Activated T-cell treated with anti-CD3 and anti-CD28 coated beads, Interleukin-2, amount 50 U/mL, for 4 hours (primary cell): ENCODE measurements around the gene ADGRL4. TPM values are rescaled to one million over a fixed set of nuclear protein-coding genes. Genes with fewer than 3 reads are reported as not detected.
A peak's percentile ranks its signal among the peaks of the same experiment; 100 is the strongest.

ENCODE experiments used
- ATAC-seq, 2 donors: fragments of 200-7000 bp; cut with Tn5 transposase; one replicate each; pipeline ENCODE4 v1.10.0; 2021
- DNase-seq: peaks from one replicate; pipeline ENCODE4 v3.0.0-alpha.2; 2020
- H3K27me3 Mint-ChIP-seq: one replicate; pipeline ENCODE4 v1.8.0; 2021; ENCODE audit warnings: low read depth, mixed read lengths
- H3K36me3 Mint-ChIP-seq: one replicate; pipeline ENCODE4 v1.8.0; 2022; ENCODE audit warnings: mixed read lengths; ENCODE audit not compliant: insufficient read depth
- H3K4me1 Mint-ChIP-seq: one replicate; pipeline ENCODE4 v1.8.0; 2021; ENCODE audit warnings: low read depth, mixed read lengths
- H3K4me3 Mint-ChIP-seq: one replicate; pipeline ENCODE4 v1.8.0; 2021; ENCODE audit warnings: mild to moderate bottlenecking, moderate library complexity, mixed read lengths
- H3K9me3 Mint-ChIP-seq: one replicate; pipeline ENCODE4 v1.8.0; 2021; ENCODE audit warnings: mixed read lengths
- total RNA-seq, 3 donors: library from RNA; stranded (reverse); gene quantifications; one replicate each; pipeline ENCODE4 v1.2.1, GENCODE V29; 2021

ADGRL4 gene
- not detected for total RNA-seq

DNA sequence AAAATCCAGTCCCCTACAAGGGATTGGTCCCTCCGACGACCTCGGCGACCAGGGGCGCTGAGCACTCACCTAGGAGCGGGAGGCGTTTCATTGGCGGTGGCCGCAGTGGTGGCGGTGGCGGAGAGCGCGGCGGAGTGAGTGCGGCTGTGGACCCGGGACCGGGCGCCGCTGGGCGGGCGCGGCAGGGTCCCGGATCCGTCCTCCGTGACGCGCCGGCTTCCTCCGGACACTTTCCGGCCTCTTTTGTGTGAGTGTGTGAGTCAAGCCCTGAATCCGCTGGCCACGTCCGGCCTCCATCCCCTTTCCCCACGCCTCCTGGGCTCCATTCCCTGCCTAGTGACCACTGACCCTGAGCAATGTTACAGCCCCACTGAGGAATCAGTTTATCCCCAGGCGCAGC is at the start of gene ADGRL4:
Gene ADGRL4 (minus strand): TSS at position 167 of the 400 bp plus-strand sequence. CDS start 76 bp downstream, at position 91.
- DNase-seq (no peak), ATAC-seq (no peak)
- H3K27me3 Mint-ChIP-seq = peaks cover 3% of the 10 kb centered on the region
- H3K9me3 Mint-ChIP-seq = peaks cover 13% of the 10 kb centered on the region
- H3K4me3 Mint-ChIP-seq = no peak within 1 kb of the TSS
- no peaks in the 10 kb centered on the region for H3K4me1 Mint-ChIP-seq
- H3K36me3 Mint-ChIP-seq = no peaks in the 10 kb centered on the region

DNA sequence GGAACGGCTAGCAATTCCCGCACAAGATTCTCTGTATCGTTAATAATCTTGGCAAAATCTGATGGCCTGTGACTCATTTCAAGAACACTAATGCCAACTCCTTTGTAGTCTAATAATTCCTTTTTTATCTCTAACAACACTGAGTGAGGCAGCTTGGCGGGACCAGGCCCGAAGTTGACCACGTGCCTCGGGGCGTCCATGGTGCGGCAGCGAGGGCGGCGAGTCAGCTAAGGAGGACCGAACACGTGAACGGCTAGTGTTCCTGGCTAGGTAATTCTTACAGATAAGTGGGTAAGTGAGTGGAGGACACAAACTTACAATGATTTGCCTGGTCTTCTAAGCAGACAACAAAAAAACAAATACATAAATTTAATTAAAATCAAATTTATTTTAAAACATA is 49.3 kb upstream of the ADGRL4 start:
- DNase-seq (no peak), ATAC-seq (no peak)
- H3K36me3 Mint-ChIP-seq = no peaks in the 10 kb centered on the region
- no peaks in the 10 kb centered on the region for H3K4me1 Mint-ChIP-seq
- peaks cover 25% of the 10 kb centered on the region for H3K9me3 Mint-ChIP-seq
- no peaks in the 10 kb centered on the region for H3K27me3 Mint-ChIP-seq
- H3K4me3 Mint-ChIP-seq = no peak overlapping the region

DNA sequence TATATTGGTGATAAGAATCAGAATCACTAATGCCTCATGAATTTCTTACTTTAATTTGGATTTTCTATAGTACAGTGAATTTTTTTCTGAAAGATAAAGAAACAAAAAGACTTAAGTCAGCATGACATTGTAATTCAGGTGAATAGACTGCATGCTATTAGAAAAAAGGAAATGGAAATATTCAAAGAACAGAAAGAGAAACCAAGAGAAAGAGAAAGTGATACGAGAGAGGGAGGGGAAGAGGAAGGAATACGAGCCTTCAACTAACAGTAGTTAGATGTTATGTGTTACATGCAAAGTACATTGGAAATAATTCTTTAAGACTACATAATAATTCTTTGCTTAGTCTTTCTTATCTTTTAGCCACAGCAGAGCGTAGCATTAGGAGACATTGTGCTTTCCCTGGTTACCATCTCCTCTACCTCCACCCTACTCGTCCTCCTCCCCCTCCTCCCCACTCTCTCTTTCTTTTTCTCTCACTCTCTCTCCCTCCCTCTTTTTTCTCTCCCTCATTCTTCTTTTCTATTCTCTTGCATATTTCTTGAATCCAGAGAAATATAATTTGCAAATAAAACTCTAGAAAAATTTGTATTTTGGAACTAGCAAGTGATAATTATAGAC is 46.4 kb upstream of the ADGRL4 start:
- H3K36me3 Mint-ChIP-seq = no peaks in the 10 kb centered on the region
- peak overlapping the region; percentile 27 for H3K4me3 Mint-ChIP-seq
- ATAC-seq (no peak), DNase-seq (no peak)
- H3K9me3 Mint-ChIP-seq = peaks cover 16% of the 10 kb centered on the region
- no peaks in the 10 kb centered on the region for H3K27me3 Mint-ChIP-seq
- H3K4me1 Mint-ChIP-seq = no peaks in the 10 kb centered on the region

GRCh38 chr1:79044974-79045650 is 38.6 kb upstream of the ADGRL4 start:
- Mint-ChIP-seq H3K27me3 (no peaks in the 10 kb centered on the region), H3K9me3 (no peaks in the 10 kb centered on the region), H3K4me1 (peaks cover 8% of the 10 kb centered on the region), H3K4me3 (no peak overlapping the region), H3K36me3 (no peaks in the 10 kb centered on the region)
- ATAC-seq = no peak
- DNase-seq = no peak

- DNase-seq (no peak), ATAC-seq (no peak)
- no peaks in the 10 kb centered on the region for H3K27me3 Mint-ChIP-seq
- H3K4me3 Mint-ChIP-seq = no peak overlapping the region
- no peaks in the 10 kb centered on the region for H3K36me3 Mint-ChIP-seq
- H3K4me1 Mint-ChIP-seq = peaks cover 8% of the 10 kb centered on the region
- peaks cover 4% of the 10 kb centered on the region for H3K9me3 Mint-ChIP-seq
These were observed 37.0 kb upstream of the ADGRL4 start for GRCh38 chr1:79043506-79043905.

- Mint-ChIP-seq H3K4me1 (peaks cover 8% of the 10 kb centered on the region), H3K4me3 (no peak overlapping the region), H3K27me3 (no peaks in the 10 kb centered on the region), H3K9me3 (peaks cover 13% of the 10 kb centered on the region), H3K36me3 (no peaks in the 10 kb centered on the region)
- no peak for ATAC-seq
- no peak for DNase-seq
These were observed 36.0 kb upstream of the ADGRL4 start for GRCh38 chr1:79042539-79042938.

- H3K9me3 Mint-ChIP-seq = peaks cover 17% of the 10 kb centered on the region
- ATAC-seq = no peak
- H3K36me3 Mint-ChIP-seq = no peaks in the 10 kb centered on the region
- no peak for DNase-seq
- H3K4me3 Mint-ChIP-seq = no peak overlapping the region
- H3K27me3 Mint-ChIP-seq = no peaks in the 10 kb centered on the region
- H3K4me1 Mint-ChIP-seq = peaks cover 8% of the 10 kb centered on the region
These were observed 35.6 kb upstream of the ADGRL4 start for GRCh38 chr1:79042117-79042516.

DNA sequence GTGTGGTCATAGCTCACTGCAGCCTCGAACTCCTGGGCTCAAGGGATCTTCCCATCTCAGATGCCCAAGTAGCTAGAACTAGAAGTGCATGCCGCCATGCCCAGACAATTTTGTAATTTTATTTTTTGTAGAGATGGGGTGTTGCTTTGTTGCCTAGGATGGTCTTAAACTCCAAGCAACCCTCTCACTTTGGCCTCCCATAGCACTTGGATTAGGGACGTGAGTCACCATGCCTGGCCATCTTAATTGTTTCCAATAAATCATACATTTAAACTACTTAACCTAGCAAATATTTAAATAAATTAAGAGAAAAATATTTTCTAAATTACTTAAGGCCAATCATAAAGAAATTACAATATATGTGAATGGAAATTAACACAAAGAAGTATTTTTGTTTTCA is 35.1 kb upstream of the ADGRL4 start:
- ATAC-seq = no peak
- Mint-ChIP-seq H3K27me3 (no peaks in the 10 kb centered on the region), H3K4me1 (peaks cover 8% of the 10 kb centered on the region), H3K36me3 (no peaks in the 10 kb centered on the region), H3K9me3 (peaks cover 19% of the 10 kb centered on the region), H3K4me3 (no peak overlapping the region)
- DNase-seq = no peak

DNA sequence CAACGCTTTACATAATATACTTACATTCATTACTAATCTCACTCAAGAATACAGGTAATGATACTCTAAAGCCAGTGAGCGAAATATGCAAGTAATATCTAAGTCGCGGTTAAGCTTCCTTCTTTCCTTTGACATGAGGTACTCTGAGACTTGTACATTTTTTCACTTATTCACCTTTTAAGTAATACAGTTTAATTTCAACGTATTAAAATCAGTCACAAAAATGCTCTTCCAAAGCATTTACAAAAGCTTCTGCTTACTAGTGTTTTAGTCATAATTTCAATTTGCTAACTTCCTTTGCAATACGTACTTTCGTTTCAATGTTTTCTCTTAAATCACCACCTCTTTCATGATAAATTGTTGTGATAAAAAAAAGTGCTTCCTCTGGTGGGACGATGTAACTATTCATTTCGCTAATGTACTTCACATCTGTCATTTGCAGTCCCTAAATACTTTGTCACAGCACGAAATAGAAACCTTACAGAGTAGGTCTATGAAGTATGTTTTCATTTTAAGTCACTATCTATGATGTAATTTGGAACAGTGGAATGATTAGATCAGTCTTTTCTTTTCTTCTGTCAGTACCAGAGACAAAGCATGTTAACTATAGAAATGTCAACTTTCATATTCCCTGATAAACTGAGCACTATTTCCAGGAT is 34.0 kb upstream of the ADGRL4 start:
- Mint-ChIP-seq H3K36me3 (no peaks in the 10 kb centered on the region), H3K4me3 (no peak overlapping the region), H3K9me3 (peaks cover 24% of the 10 kb centered on the region), H3K27me3 (no peaks in the 10 kb centered on the region), H3K4me1 (peaks cover 8% of the 10 kb centered on the region)
- DNase-seq (no peak), ATAC-seq (peak; percentile 79 to 84)

GRCh38 chr1:79037085-79037484 is 30.6 kb upstream of the ADGRL4 start:
- no peaks in the 10 kb centered on the region for H3K27me3 Mint-ChIP-seq
- ATAC-seq (no peak), DNase-seq (no peak)
- no peaks in the 10 kb centered on the region for H3K36me3 Mint-ChIP-seq
- peaks cover 24% of the 10 kb centered on the region for H3K9me3 Mint-ChIP-seq
- peaks cover 6% of the 10 kb centered on the region for H3K4me1 Mint-ChIP-seq
- H3K4me3 Mint-ChIP-seq = no peak overlapping the region

DNA sequence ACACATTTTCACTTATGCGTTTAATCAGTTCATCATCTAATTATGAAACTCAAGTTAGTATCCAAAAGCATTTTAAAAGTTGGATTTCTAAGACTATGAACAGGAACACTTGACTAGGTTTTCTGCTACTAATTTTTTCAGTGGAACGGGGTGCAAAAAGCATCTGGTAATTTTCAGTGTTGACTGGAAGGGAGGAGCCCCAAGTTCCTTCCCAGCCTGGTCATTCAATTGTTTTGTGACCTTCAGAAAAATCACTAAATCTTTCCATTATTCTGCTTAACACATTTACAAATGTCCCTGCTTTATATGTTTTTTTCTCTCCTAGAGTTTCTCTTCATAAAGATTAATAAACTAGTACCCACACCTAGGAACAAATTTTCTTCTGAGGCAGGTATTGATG is 6.0 kb upstream of the ADGRL4 start:
- Mint-ChIP-seq H3K36me3 (no peaks in the 10 kb centered on the region), H3K4me1 (no peaks in the 10 kb centered on the region), H3K27me3 (no peaks in the 10 kb centered on the region), H3K9me3 (peaks cover 4% of the 10 kb centered on the region), H3K4me3 (no peak overlapping the region)
- ATAC-seq (no peak), DNase-seq (no peak)

DNA sequence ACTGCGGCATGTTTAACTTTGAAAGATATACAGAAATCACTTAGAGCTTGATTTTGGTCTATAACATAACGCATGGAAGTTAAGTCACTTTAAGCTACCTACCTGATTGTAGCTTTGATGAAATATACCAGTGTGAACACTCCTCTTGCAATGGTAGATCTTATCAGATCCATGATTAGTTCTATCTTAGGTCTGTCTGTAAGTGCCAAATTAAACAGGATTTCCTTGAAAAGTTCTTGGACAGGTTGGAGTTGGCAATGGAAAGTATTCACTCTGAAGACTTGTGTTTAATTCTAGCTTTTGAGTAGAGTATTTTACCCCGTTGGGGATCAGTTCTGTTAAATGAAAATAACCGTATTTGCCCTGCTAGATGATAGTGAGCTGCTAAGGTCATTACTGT is 4.1 kb upstream of the ADGRL4 start:
- ATAC-seq (no peak), DNase-seq (no peak)
- Mint-ChIP-seq H3K36me3 (no peaks in the 10 kb centered on the region), H3K27me3 (peaks cover 3% of the 10 kb centered on the region), H3K4me3 (no peak overlapping the region), H3K4me1 (no peaks in the 10 kb centered on the region), H3K9me3 (peaks cover 13% of the 10 kb centered on the region)

- ATAC-seq (no peak), DNase-seq (no peak)
- Mint-ChIP-seq H3K4me3 (no peak overlapping the region), H3K36me3 (no peaks in the 10 kb centered on the region), H3K9me3 (peaks cover 8% of the 10 kb centered on the region), H3K27me3 (peaks cover 3% of the 10 kb centered on the region), H3K4me1 (no peaks in the 10 kb centered on the region)
These were observed 585 bp downstream of the ADGRL4 start for GRCh38 chr1:79005945-79006344.

GRCh38 chr1:79004916-79005315 is 1.6 kb downstream of the ADGRL4 start:
- no peaks in the 10 kb centered on the region for H3K36me3 Mint-ChIP-seq

DNA sequence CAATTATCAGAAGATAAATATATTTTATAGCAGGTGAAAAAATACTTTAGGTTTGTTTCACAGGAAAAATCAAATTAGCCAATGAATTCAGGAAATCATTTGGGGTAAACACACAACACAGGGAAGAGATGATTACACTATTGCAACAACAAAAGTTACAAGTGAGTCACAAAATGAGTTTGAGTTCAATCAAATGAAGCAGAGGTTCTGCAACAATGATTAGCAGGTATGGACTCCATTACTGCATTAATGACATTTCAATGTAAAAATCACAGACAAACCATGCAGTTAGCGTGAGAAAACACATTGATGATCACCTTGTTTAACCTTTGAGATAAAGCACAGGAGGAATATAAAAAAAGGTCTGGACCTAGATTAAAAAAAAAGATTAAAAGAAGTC is 9.7 kb downstream of the ADGRL4 start:
- H3K4me3 Mint-ChIP-seq = no peak overlapping the region

More at GRCh38 chr1:79004916-79005315, 1.6 kb downstream of the ADGRL4 start:
- ATAC-seq (no peak), DNase-seq (no peak)
- no peak overlapping the region for H3K4me3 Mint-ChIP-seq
- H3K27me3 Mint-ChIP-seq = peaks cover 3% of the 10 kb centered on the region
- no peaks in the 10 kb centered on the region for H3K4me1 Mint-ChIP-seq
- H3K9me3 Mint-ChIP-seq = peaks cover 8% of the 10 kb centered on the region

More for the DNA sequence above, 9.7 kb downstream of the ADGRL4 start:
- Mint-ChIP-seq H3K9me3 (peaks cover 6% of the 10 kb centered on the region), H3K4me1 (no peaks in the 10 kb centered on the region), H3K36me3 (no peaks in the 10 kb centered on the region), H3K27me3 (no peaks in the 10 kb centered on the region)
- ATAC-seq = no peak
- no peak for DNase-seq
